ENCODE data around the gene SFXN4. TPM values are rescaled to one million over a fixed set of nuclear protein-coding genes. Genes with fewer than 3 reads are reported as not detected.

SFXN4 gene
- total RNA-seq, 6 experiments from 2014 or later = 16.0 to 152 (median 23.8) TPM

DNA sequence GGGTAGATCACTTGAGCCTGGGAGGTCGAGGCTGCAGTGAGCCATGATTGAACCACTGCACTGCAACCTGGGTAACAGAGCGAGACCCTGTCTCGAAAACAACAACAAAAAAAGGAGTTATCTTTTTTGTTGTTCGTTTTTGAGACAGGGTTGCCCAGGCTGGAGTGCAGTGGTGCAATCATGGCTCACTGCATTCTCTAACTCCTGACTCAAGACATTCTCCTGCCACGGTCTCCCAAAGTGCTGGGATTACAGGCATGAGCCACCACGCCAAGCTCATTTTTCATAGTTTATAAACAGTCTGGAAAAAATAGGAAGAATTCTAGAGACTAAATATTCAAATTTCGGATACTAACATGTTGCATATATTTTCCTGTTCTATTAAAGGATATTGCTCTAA, 29.4 kb downstream of the SFXN4 start:
- Histone ChIP-seq H3K4me3 (no peak overlapping the region), H3K4me1 (peaks cover 0 to 28% (median 7%) of the 10 kb centered on the region in 4 donors), H3K27ac (peak overlapping the region; percentile 12 to 84 (median 83)), H3K9me3 (no peaks in the 10 kb centered on the region), H3K36me3 (peaks cover 0 to 6% (median 0%) of the 10 kb centered on the region in 4 donors), H3K27me3 (no peaks in the 10 kb centered on the region)
- WGBS (ENCODE audit: insufficient coverage, low coverage, low lambda C conversion rate, missing lambda C conversion rate) = 74% methylated on average over 7 of the region's 7 CpGs
- ATAC-seq = no peak
- DNase-seq = no peak
- TF ChIP-seq CTCF (IDR thresholded peaks at IDR 0.05) (no peak), POLR2A (IDR thresholded peaks at IDR 0.05) (no peak)
- intact Hi-C loops (cut with DNase I) = no loop called here

DNA sequence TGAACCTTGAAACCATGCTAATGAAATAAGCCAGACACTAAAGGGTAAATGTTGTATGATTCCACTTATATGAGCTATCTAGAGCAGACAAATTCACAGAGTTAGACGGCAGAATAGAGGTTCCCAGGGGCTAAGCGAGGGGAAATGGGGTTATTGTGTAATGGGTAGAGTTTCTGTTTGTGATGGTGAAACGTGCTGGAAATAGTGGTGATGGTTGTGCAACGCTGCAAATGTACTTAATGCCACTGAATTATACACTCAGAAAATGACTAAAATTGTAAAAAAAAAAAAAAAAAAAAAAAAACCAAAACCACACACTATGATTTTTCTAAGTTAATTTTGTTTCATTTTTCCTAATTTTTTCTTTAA, 30.0 kb downstream of the SFXN4 start:
- Histone ChIP-seq H3K27me3 (no peaks in the 10 kb centered on the region), H3K4me3 (no peak overlapping the region), H3K27ac (peak overlapping the region; percentile 60 to 84 (median 83)), H3K4me1 (peaks cover 0 to 34% (median 7%) of the 10 kb centered on the region in 4 donors), H3K36me3 (peaks cover 0 to 6% (median 0%) of the 10 kb centered on the region in 4 donors), H3K9me3 (no peaks in the 10 kb centered on the region)
- ATAC-seq = peak; percentile 59 to 76 (median 62)
- peak in 1 of 3 donors; percentile 70 for DNase-seq
- 0% methylated on average over 4 of the region's 4 CpGs for WGBS (ENCODE audit: insufficient coverage, low coverage, low lambda C conversion rate, missing lambda C conversion rate)
- intact Hi-C loops (cut with DNase I) = no loop called here
- no peak for TF ChIP-seq POLR2A (IDR thresholded peaks at IDR 0.05)
- no peak for TF ChIP-seq CTCF (IDR thresholded peaks at IDR 0.05)

GRCh38 chr10:119133949-119134348, 31.6 kb downstream of the SFXN4 start:
- 48% methylated on average over 2 of the region's 8 CpGs for WGBS (ENCODE audit: insufficient coverage, low coverage, low lambda C conversion rate, missing lambda C conversion rate)
- Histone ChIP-seq H3K27ac (peak overlapping the region in 2 of 3 donors; percentile 10 to 25), H3K9me3 (no peaks in the 10 kb centered on the region), H3K36me3 (peaks cover 0 to 6% (median 2%) of the 10 kb centered on the region in 4 donors), H3K4me3 (no peak overlapping the region), H3K4me1 (peaks cover 0 to 35% (median 7%) of the 10 kb centered on the region in 4 donors), H3K27me3 (no peaks in the 10 kb centered on the region)
- ATAC-seq (no peak), DNase-seq (no peak)
- intact Hi-C loops (cut with DNase I) = no loop called here
- TF ChIP-seq POLR2A (IDR thresholded peaks at IDR 0.05) (no peak), CTCF (IDR thresholded peaks at IDR 0.05) (no peak)

GRCh38 chr10:119132521-119133345, 32.8 kb downstream of the SFXN4 start:
- DNase-seq (no peak), ATAC-seq (no peak)
- intact Hi-C loops (cut with DNase I) = no loop called here
- no peak overlapping the region for H3K4me3 ChIP-seq
- peaks cover 0 to 6% (median 2%) of the 10 kb centered on the region in 4 donors for H3K36me3 ChIP-seq
- H3K27ac ChIP-seq = peak overlapping the region; percentile 58 to 78 (median 75)
- no peaks in the 10 kb centered on the region for H3K9me3 ChIP-seq
- H3K4me1 ChIP-seq = peaks cover 0 to 35% (median 7%) of the 10 kb centered on the region in 4 donors
- TF ChIP-seq CTCF (IDR thresholded peaks at IDR 0.05) (no peak), POLR2A (IDR thresholded peaks at IDR 0.05) (no peak)
- H3K27me3 ChIP-seq = no peaks in the 10 kb centered on the region
- 79% methylated on average over 10 of the region's 14 CpGs for WGBS (ENCODE audit: insufficient coverage, low coverage, low lambda C conversion rate, missing lambda C conversion rate)

All from right lobe of liver (tissue), 6 donors.